HepG2 (cell line): ENCODE results near the gene ACVR2A. TPM values are rescaled to one million over a fixed set of nuclear protein-coding genes. Genes with fewer than 3 reads are reported as not detected.

ENCODE experiments used
- ATF7 ChIP-seq, 2 experiments: fragments of 450-650 bp in 1 of 2; sonication (generic) in 1 of 2; formaldehyde crosslinking in 1 of 2; IDR thresholded peaks; 2 replicates each; pipeline versions ENCODE4 v1.4.0 to v1.6.1; 2016 to 2020; ENCODE audit warnings: antibody characterized with exemption in 1 of 2, mild to moderate bottlenecking in 1 of 2, missing genetic modification reagents in 1 of 2
- GABPB1 ChIP-seq: IDR thresholded peaks from 2 replicates; pipeline ENCODE4 v1.6.1; 2016; ENCODE audit warnings: mild to moderate bottlenecking, missing genetic modification reagents, moderate library complexity, missing compliant biosample characterization
- JUN ChIP-seq: sonication (generic); formaldehyde crosslinking; IDR thresholded peaks from 2 replicates; pipeline ENCODE4 v1.4.0; 2020; ENCODE audit warnings: mild to moderate bottlenecking, missing genetic modification reagents
- SMAD9 ChIP-seq: sonication (generic); formaldehyde crosslinking; IDR thresholded peaks from 2 replicates; pipeline ENCODE4 v1.5.1; 2020; ENCODE audit warnings: mild to moderate bottlenecking, missing genetic modification reagents
- U2AF2 ChIP-seq: fragments of 200-400 bp; formaldehyde crosslinking; IDR thresholded peaks from 2 replicates; pipeline ENCODE4 v1.6.1; 2017; ENCODE audit warnings: low read depth, mild to moderate bottlenecking, low read length
- ZNF335 ChIP-seq: sonication (generic); formaldehyde crosslinking; IDR thresholded peaks from 2 replicates; pipeline ENCODE4 v1.4.0; 2020; ENCODE audit warnings: missing genetic modification reagents
- ZNF468 ChIP-seq: sonication (generic); formaldehyde crosslinking; IDR thresholded peaks from 2 replicates; pipeline ENCODE4 v1.8.0; 2022; ENCODE audit warnings: mild to moderate bottlenecking, moderate library complexity, missing genetic modification reagents
- ZNF850 ChIP-seq: sonication (generic); formaldehyde crosslinking; conservative IDR thresholded peaks from 2 replicates; pipeline ENCODE4 v1.9.0; 2021; ENCODE audit warnings: mild to moderate bottlenecking, missing genetic modification reagents
- polyA plus RNA-seq, 8 experiments: library from polyadenylated mRNA; depleted of rRNA in 3 of 8; stranded (reverse) in 7 of 8; unstranded in 1 of 8; fragments of >200 nt; fragmentation: Illumina TruSeq in 4 of 8; extraction: Trizol in 4 of 8; gene quantifications; 2 replicates each; pipeline versions ENCODE4 v1.2.1 to v1.2.3, GENCODE V29; 2011 to 2016; ENCODE audit warnings: low read depth in 4 of 8, missing spikeins in 1 of 8, mixed read lengths in 1 of 8; ENCODE audit not compliant: insufficient read depth in 1 of 8
- total RNA-seq, 5 experiments: library from RNA; depleted of rRNA; stranded (reverse); fragments of >200 nt; fragmentation: Illumina TruSeq; extraction: Trizol; gene quantifications; 2 replicates each; pipeline ENCODE4 v1.2.3, GENCODE V29; 2016; ENCODE audit warnings: low read depth in 1 of 5
- TF ChIP-seq, protein P1 (sequence below): sonication (generic); formaldehyde crosslinking; IDR thresholded peaks from 2 replicates; pipeline ENCODE4 v1.4.0; 2020; ENCODE audit warnings: missing genetic modification reagents
- TF ChIP-seq, protein P2 (sequence below): sonication (generic); formaldehyde crosslinking; IDR thresholded peaks from 2 replicates; pipeline ENCODE4 v1.4.0; 2020; ENCODE audit warnings: mild to moderate bottlenecking, missing genetic modification reagents
- TF ChIP-seq, protein P3 (sequence below): sonication (generic); formaldehyde crosslinking; IDR thresholded peaks from 2 replicates; pipeline ENCODE4 v1.8.1; 2022; ENCODE audit warnings: mild to moderate bottlenecking, missing genetic modification reagents
- TF ChIP-seq, protein P4 (sequence below): sonication (generic); formaldehyde crosslinking; IDR thresholded peaks from 2 replicates; pipeline ENCODE4 v1.4.0; 2020; ENCODE audit warnings: mild to moderate bottlenecking, missing genetic modification reagents

Gene ACVR2A
- total and polyA plus RNA-seq, 2 of the 13 experiments (the other 11 are each of a cell fraction or from before 2014, with no cell fraction given), result 8.3 to 18.0 TPM

DNA sequence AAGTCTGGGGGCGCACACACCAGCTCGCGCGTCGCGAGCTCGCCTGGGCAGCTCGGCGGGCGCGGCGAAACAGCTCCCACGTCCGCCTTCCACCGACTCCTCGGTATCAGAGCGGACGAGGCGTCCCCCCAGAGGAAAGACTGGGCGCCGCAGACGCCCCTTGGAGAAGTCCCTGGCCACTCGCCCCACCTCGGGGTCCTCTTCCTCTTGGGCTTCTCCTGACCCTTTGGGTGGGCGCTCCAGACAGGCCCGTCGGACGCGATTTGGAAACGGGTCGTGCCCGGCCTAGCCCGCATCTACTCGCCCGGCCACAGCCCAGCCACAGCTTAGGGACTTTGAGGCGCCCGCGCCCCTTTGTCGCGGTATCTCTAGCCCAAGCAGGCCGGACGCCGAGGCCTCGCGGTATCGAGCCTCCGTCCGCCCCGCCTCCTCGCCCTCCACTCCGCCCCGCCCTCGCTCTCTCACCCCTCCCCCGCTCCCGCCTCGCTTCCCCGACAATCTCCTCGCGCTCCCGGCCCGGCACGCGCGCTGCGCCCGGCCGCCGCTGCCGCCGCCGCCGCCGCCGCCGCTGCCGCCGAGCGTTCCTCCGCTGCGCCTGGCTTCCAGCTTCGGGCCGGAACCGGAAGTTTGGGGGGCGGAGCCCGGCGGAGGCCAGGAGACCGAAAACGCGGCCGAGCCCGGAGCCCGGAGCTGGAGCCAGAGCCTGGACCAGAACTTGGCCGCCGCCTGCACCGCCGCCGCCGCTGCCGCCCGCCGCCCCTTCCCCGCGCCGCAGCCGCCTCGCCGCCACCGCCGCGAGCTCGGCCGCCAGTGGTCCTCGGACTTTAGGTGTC is 749 bp upstream of the ACVR2A start (continued):
- TF ChIP-seq, protein P1, sequence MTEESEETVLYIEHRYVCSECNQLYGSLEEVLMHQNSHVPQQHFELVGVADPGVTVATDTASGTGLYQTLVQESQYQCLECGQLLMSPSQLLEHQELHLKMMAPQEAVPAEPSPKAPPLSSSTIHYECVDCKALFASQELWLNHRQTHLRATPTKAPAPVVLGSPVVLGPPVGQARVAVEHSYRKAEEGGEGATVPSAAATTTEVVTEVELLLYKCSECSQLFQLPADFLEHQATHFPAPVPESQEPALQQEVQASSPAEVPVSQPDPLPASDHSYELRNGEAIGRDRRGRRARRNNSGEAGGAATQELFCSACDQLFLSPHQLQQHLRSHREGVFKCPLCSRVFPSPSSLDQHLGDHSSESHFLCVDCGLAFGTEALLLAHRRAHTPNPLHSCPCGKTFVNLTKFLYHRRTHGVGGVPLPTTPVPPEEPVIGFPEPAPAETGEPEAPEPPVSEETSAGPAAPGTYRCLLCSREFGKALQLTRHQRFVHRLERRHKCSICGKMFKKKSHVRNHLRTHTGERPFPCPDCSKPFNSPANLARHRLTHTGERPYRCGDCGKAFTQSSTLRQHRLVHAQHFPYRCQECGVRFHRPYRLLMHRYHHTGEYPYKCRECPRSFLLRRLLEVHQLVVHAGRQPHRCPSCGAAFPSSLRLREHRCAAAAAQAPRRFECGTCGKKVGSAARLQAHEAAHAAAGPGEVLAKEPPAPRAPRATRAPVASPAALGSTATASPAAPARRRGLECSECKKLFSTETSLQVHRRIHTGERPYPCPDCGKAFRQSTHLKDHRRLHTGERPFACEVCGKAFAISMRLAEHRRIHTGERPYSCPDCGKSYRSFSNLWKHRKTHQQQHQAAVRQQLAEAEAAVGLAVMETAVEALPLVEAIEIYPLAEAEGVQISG (CRISPR knock-in tag), result peak; percentile 84
- TF ChIP-seq, protein P2, sequence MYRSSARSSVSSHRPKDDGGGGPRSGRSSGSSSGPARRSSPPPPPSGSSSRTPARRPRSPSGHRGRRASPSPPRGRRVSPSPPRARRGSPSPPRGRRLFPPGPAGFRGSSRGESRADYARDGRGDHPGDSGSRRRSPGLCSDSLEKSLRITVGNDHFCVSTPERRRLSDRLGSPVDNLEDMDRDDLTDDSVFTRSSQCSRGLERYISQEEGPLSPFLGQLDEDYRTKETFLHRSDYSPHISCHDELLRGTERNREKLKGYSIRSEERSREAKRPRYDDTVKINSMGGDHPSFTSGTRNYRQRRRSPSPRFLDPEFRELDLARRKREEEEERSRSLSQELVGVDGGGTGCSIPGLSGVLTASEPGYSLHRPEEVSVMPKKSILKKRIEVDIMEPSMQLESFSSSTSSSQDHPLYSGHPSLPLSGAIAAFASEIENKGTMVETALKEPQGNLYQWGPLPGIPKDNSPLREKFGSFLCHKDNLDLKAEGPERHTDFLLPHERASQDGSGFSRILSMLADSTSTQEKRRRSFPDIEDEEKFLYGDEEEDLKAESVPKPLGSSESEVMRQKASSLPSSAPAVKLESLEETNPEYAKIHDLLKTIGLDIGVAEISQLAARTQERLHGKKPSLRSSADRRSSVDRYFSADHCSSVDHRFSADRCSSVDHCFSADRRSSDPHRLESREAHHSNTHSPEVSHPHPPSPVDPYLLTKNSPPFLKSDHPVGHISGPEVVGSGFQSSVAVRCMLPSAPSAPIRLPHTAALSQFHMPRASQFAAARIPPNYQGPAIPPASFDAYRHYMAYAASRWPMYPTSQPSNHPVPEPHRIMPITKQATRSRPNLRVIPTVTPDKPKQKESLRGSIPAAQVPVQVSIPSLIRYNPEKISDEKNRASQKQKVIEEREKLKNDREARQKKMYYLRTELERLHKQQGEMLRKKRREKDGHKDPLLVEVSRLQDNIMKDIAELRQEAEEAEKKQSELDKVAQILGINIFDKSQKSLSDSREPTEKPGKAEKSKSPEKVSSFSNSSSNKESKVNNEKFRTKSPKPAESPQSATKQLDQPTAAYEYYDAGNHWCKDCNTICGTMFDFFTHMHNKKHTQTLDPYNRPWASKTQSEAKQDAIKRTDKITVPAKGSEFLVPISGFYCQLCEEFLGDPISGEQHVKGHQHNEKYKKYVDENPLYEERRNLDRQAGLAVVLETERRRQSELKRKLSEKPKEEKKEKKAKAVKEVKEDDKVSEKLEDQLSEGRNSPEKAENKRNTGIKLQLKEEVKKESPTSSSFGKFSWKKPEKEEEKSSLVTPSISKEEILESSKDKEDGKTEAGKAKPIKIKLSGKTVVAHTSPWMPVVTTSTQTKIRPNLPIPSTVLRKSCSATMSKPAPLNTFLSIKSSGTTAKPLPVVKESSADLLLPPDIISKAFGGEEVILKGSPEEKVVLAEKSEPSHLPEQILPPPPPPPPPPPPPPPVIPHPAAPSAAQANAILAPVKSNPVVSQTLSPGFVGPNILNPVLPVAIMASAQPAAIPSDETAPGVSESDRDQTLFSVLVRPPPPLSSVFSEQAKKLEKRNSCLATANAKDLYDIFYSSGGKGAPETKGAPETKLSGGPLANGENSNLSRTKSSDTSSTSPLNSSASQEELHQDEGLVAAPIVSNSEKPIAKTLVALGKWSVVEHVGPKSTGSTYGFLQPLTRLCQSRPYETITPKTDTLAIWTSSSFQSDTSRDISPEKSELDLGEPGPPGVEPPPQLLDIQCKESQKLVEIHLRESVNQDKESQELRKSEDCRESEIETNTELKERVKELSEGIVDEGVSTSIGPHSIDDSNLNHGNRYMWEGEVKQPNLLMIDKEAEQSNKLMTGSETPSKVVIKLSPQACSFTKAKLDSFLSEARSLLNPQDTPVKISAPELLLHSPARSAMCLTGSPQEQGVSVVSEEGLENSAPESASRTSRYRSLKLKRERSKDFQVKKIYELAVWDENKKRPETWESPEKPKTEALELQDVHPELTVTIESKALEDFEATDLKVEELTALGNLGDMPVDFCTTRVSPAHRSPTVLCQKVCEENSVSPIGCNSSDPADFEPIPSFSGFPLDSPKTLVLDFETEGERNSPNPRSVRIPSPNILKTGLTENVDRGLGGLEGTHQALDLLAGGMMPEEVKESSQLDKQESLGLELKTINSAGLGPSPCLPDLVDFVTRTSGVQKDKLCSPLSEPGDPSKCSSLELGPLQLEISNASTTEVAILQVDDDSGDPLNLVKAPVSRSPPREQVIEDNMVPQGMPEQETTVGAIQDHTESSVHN, result 0 out of 2 replicates have a peak, but pooled peaks have one; percentile 40
- no peak for TF ChIP-seq U2AF2
- no peak for TF ChIP-seq JUN
- TF ChIP-seq SMAD9 (CRISPR knock-in tag), result no peak
- TF ChIP-seq ZNF335 (CRISPR knock-in tag), result peak; percentile 67; the same call in 1 of the 2 replicates
- TF ChIP-seq, protein P3, sequence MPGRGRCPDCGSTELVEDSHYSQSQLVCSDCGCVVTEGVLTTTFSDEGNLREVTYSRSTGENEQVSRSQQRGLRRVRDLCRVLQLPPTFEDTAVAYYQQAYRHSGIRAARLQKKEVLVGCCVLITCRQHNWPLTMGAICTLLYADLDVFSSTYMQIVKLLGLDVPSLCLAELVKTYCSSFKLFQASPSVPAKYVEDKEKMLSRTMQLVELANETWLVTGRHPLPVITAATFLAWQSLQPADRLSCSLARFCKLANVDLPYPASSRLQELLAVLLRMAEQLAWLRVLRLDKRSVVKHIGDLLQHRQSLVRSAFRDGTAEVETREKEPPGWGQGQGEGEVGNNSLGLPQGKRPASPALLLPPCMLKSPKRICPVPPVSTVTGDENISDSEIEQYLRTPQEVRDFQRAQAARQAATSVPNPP, result peak; percentile 95
- TF ChIP-seq ZNF850, result no peak
- 0 out of 2 replicates have a peak, but pooled peaks have one; percentile 51 for TF ChIP-seq ZNF468 (CRISPR knock-in tag)
- no peak for TF ChIP-seq ATF7 (IDR thresholded peaks at IDR 0.05)
- TF ChIP-seq ATF7 (CRISPR knock-in tag; IDR thresholded peaks at IDR 0.05), result no peak; the same call in 1 of the 2 replicates
- peak; percentile 89 for TF ChIP-seq GABPB1 (CRISPR knock-in tag)
- TF ChIP-seq, protein P4, sequence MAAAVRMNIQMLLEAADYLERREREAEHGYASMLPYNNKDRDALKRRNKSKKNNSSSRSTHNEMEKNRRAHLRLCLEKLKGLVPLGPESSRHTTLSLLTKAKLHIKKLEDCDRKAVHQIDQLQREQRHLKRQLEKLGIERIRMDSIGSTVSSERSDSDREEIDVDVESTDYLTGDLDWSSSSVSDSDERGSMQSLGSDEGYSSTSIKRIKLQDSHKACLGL, result peak; percentile 79
